K562 (cell line): ENCODE measurements around the gene TMEM127. TPM values are rescaled to one million over a fixed set of nuclear protein-coding genes. Genes with fewer than 3 reads are reported as not detected.

Experiments
- CBX3 ChIP-seq, 2 experiments: IDR thresholded peaks; 1 replicate in 1 of 2; 2 replicates in 1 of 2; pipeline ENCODE4 v1.6.1; 2012; ENCODE audit warnings: inconsistent platforms in 2 of 2, low read length in 2 of 2, borderline replicate concordance in 1 of 2, control low read depth in 1 of 2
- DACH1 ChIP-seq: fragments of 450-650 bp; IDR thresholded peaks from 2 replicates; pipeline ENCODE4 v1.6.1; 2018; ENCODE audit not compliant: partially characterized antibody
- DMBX1 ChIP-seq: fragments of 250-450 bp; sonication (Bioruptor Pico); IDR thresholded peaks from 2 replicates; pipeline ENCODE4 v1.8.0; 2022; ENCODE audit warnings: inconsistent platforms, mild to moderate bottlenecking, moderate library complexity, borderline replicate concordance
- EHMT2 ChIP-seq: fragments of 450-650 bp; IDR thresholded peaks from 2 replicates; pipeline ENCODE4 v1.6.1; 2018; ENCODE audit warnings: antibody characterized with exemption
- FUS ChIP-seq: fragments of 200-400 bp; formaldehyde crosslinking; optimal IDR thresholded peaks from 2 replicates; pipeline ENCODE3; 2017; ENCODE audit warnings: low read depth, low read length
- KDM2B ChIP-seq: fragments of 250-450 bp; sonication (Bioruptor Pico); IDR thresholded peaks from 2 replicates; pipeline ENCODE4 v1.8.0; 2021; ENCODE audit warnings: mild to moderate bottlenecking, moderate library complexity
- MECOM ChIP-seq: fragments of 250-450 bp; sonication (Bioruptor Pico); IDR thresholded peaks from 2 replicates; pipeline ENCODE4 v1.8.0; 2022; ENCODE audit warnings: inconsistent platforms
- NCOA1 ChIP-seq: fragments of 450-650 bp; IDR thresholded peaks from 2 replicates; pipeline ENCODE4 v1.6.1; 2016; ENCODE audit warnings: low read depth
- RAD51 ChIP-seq: fragments of 450-650 bp; IDR thresholded peaks from 2 replicates; pipeline ENCODE4 v1.7.1; 2016; ENCODE audit warnings: low read depth, mild to moderate bottlenecking, borderline replicate concordance
- RBM14 ChIP-seq: fragments of 200-400 bp; formaldehyde crosslinking; IDR thresholded peaks from 2 replicates; pipeline ENCODE4 v1.6.1; 2018; ENCODE audit warnings: low read depth, mild to moderate bottlenecking, low read length, moderate library complexity, borderline replicate concordance; ENCODE audit not compliant: insufficient read depth
- SMC3 ChIP-seq: conservative IDR thresholded peaks from 2 replicates; pipeline ENCODE4 v1.6.1; 2011; ENCODE audit warnings: low read depth, low read length, improper control_type of control experiment; ENCODE audit not compliant: insufficient read depth
- ZNF76 ChIP-seq: fragments of 250-450 bp; sonication (Bioruptor Pico); IDR thresholded peaks from 2 replicates; pipeline ENCODE4 v1.4.0; 2020; ENCODE audit warnings: mild to moderate bottlenecking, moderate library complexity, borderline replicate concordance
- polyA plus RNA-seq, 8 experiments: library from polyadenylated mRNA; depleted of rRNA in 4 of 8; stranded (reverse) in 5 of 8; unstranded in 3 of 8; fragments of >200 nt; fragmentation: Nextera tagmentation in 2 of 8; fragmentation: Illumina TruSeq in 1 of 8; extraction: Ambion mirVana in 2 of 8; extraction: Trizol in 1 of 8; gene quantifications; 2 replicates each; pipeline versions ENCODE4 v1.2.1 to v1.2.3, GENCODE V29; 2011 to 2014; ENCODE audit warnings: inconsistent platforms in 1 of 8, missing spikeins in 1 of 8
- total RNA-seq, 7 experiments: library from RNA; depleted of rRNA in 6 of 7; stranded (reverse); fragments of >200 nt in 6 of 7; fragmentation: Illumina TruSeq in 2 of 7; extraction: Trizol in 2 of 7; gene quantifications; 2 replicates each; pipeline versions ENCODE4 v1.2.1 to v1.2.3, GENCODE V29; 2011 to 2021; ENCODE audit warnings: low replicate concordance in 1 of 7
- TF ChIP-seq, protein P1 (sequence below): fragments of 150-350 bp; IDR thresholded peaks from 2 replicates; pipeline ENCODE4 v1.6.1; 2014; ENCODE audit warnings: low read depth, mild to moderate bottlenecking, low read length, borderline replicate concordance
- TF ChIP-seq, protein P2 (sequence below): sonication (generic); formaldehyde crosslinking; IDR thresholded peaks from 2 replicates; pipeline ENCODE4 v1.8.1; 2023; ENCODE audit warnings: missing genetic modification reagents, mild to moderate bottlenecking, borderline replicate concordance
- TF ChIP-seq, protein P3 (sequence below): sonication (generic); formaldehyde crosslinking; IDR thresholded peaks from 2 replicates; pipeline ENCODE4 v1.9.0; 2022; ENCODE audit warnings: mild to moderate bottlenecking, missing genetic modification reagents
- TF ChIP-seq, protein P4 (sequence below): fragments of 450-650 bp; IDR thresholded peaks from 2 replicates; pipeline ENCODE4 v1.6.1; 2017; ENCODE audit warnings: antibody characterized with exemption

Gene TMEM127
- total and polyA plus RNA-seq, 9 of the 15 experiments (the other 6 are each of a cell fraction or from before 2014, with no cell fraction given), result 1.7 to 20.0 (median 9.9) TPM

DNA sequence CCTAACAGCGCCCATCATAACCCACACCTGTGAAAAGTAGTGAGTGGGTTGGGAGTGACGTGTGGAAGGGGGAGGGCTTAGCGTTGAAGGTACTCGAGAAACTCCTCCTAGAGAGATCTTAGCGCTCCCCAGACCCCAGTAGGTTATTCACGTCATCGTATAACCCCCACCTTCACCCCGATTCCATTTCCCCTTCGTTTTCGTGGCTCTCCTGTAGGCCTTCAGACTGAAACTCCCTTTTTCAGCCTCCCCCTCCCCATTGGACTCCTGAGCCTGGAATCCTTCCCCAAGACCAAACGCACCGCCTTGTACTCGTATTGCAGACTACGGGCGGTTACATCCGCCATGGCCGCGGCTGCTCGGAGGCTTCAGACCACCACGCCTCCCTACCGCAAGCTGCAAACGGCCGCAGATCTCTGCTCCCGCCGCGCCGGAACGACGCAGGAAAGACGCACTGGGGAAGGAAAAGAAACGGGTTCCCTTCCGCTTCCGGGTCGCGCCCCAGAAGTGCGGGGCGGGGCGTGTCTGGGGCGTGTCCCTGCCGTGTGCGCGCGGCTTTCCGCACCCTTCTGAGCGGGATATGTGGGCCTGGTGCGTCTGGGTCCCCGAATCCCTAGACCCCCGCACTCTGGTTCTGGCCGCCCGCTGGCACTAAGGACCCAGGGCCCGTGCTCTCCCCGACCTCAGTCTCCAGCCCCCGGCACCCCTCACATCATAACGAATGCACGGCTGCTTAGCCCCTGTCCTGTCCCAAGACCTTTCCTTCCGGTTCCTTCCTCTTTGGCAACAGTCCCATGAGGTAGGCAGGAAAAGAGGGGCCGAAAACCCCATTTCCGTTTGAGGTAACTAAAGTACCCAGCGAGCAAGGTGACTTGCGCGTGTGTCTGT, 39.5 kb upstream of the TMEM127 start, which contains the start of gene SNRNP200 (continued):
- TF ChIP-seq RBM14 (no peak), RAD51 (no peak), ZNF76 (CRISPR knock-in tag) (no peak), KDM2B (no peak), NCOA1 (peak; percentile 95), MECOM (CRISPR knock-in tag) (no peak), CBX3 (IDR thresholded peaks at IDR 0.05; ENCODE audit: borderline replicate concordance in 1 of 2, low read length in 2 of 2) (0 out of 3 replicates have a peak, but pooled peaks of 1 of the 2 experiments have one; percentile 38), EHMT2 (no peak), DACH1 (no peak), FUS (no peak), DMBX1 (CRISPR knock-in tag) (no peak), SMC3 (no peak)
- TF ChIP-seq, protein P1, sequence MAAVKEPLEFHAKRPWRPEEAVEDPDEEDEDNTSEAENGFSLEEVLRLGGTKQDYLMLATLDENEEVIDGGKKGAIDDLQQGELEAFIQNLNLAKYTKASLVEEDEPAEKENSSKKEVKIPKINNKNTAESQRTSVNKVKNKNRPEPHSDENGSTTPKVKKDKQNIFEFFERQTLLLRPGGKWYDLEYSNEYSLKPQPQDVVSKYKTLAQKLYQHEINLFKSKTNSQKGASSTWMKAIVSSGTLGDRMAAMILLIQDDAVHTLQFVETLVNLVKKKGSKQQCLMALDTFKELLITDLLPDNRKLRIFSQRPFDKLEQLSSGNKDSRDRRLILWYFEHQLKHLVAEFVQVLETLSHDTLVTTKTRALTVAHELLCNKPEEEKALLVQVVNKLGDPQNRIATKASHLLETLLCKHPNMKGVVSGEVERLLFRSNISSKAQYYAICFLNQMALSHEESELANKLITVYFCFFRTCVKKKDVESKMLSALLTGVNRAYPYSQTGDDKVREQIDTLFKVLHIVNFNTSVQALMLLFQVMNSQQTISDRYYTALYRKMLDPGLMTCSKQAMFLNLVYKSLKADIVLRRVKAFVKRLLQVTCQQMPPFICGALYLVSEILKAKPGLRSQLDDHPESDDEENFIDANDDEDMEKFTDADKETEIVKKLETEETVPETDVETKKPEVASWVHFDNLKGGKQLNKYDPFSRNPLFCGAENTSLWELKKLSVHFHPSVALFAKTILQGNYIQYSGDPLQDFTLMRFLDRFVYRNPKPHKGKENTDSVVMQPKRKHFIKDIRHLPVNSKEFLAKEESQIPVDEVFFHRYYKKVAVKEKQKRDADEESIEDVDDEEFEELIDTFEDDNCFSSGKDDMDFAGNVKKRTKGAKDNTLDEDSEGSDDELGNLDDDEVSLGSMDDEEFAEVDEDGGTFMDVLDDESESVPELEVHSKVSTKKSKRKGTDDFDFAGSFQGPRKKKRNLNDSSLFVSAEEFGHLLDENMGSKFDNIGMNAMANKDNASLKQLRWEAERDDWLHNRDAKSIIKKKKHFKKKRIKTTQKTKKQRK, result no peak
- TF ChIP-seq, protein P2, sequence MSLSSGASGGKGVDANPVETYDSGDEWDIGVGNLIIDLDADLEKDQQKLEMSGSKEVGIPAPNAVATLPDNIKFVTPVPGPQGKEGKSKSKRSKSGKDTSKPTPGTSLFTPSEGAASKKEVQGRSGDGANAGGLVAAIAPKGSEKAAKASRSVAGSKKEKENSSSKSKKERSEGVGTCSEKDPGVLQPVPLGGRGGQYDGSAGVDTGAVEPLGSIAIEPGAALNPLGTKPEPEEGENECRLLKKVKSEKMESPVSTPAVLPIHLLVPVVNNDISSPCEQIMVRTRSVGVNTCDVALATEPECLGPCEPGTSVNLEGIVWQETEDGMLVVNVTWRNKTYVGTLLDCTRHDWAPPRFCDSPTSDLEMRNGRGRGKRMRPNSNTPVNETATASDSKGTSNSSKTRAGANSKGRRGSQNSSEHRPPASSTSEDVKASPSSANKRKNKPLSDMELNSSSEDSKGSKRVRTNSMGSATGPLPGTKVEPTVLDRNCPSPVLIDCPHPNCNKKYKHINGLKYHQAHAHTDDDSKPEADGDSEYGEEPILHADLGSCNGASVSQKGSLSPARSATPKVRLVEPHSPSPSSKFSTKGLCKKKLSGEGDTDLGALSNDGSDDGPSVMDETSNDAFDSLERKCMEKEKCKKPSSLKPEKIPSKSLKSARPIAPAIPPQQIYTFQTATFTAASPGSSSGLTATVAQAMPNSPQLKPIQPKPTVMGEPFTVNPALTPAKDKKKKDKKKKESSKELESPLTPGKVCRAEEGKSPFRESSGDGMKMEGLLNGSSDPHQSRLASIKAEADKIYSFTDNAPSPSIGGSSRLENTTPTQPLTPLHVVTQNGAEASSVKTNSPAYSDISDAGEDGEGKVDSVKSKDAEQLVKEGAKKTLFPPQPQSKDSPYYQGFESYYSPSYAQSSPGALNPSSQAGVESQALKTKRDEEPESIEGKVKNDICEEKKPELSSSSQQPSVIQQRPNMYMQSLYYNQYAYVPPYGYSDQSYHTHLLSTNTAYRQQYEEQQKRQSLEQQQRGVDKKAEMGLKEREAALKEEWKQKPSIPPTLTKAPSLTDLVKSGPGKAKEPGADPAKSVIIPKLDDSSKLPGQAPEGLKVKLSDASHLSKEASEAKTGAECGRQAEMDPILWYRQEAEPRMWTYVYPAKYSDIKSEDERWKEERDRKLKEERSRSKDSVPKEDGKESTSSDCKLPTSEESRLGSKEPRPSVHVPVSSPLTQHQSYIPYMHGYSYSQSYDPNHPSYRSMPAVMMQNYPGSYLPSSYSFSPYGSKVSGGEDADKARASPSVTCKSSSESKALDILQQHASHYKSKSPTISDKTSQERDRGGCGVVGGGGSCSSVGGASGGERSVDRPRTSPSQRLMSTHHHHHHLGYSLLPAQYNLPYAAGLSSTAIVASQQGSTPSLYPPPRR (CRISPR knock-in tag), result no peak
- TF ChIP-seq, protein P3, sequence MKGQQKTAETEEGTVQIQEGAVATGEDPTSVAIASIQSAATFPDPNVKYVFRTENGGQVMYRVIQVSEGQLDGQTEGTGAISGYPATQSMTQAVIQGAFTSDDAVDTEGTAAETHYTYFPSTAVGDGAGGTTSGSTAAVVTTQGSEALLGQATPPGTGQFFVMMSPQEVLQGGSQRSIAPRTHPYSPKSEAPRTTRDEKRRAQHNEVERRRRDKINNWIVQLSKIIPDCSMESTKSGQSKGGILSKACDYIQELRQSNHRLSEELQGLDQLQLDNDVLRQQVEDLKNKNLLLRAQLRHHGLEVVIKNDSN (CRISPR knock-in tag), result no peak
- TF ChIP-seq, protein P4, sequence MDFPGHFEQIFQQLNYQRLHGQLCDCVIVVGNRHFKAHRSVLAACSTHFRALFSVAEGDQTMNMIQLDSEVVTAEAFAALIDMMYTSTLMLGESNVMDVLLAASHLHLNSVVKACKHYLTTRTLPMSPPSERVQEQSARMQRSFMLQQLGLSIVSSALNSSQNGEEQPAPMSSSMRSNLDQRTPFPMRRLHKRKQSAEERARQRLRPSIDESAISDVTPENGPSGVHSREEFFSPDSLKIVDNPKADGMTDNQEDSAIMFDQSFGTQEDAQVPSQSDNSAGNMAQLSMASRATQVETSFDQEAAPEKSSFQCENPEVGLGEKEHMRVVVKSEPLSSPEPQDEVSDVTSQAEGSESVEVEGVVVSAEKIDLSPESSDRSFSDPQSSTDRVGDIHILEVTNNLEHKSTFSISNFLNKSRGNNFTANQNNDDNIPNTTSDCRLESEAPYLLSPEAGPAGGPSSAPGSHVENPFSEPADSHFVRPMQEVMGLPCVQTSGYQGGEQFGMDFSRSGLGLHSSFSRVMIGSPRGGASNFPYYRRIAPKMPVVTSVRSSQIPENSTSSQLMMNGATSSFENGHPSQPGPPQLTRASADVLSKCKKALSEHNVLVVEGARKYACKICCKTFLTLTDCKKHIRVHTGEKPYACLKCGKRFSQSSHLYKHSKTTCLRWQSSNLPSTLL, result no peak
